ENCODE data around the gene CTIF. TPM values are rescaled to one million over a fixed set of nuclear protein-coding genes. Genes with fewer than 3 reads are reported as not detected.

CTIF gene
- total and polyA plus RNA-seq, 4 donors: 10.6 to 26.7 (median 12.3) TPM

DNA sequence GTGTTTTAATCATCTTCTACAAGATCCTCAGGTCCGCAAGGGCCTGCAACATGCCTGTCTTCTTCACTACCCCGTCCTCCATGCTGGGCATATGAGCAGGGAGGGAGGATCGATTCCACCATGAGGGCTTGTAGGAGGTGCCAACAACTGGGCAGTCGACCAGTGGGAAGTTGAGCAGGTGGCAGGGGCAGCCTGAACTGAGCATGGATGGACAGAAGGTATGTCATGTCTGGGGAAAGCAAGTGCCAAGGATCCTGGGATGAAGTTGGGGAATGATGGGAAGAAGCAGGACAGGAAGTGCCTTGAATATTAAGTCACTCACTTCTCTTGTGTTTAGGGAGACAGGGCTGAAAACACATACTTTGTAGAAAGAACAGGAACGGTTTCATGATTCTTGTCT, 44.7 kb downstream of the CTIF start:
- peaks cover 8 to 51% (median 29%) of the 10 kb centered on the region in 4 donors for H3K4me1 ChIP-seq (ENCODE audit: control insufficient read depth in 4 of 4, insufficient read depth in 4 of 4, low read length in 3 of 4)
- no peaks in the 10 kb centered on the region for H3K36me3 ChIP-seq (ENCODE audit: control insufficient read depth in 4 of 4, insufficient read depth in 3 of 4, low read depth in 1 of 4, low read length in 3 of 4)
- DNase-seq (ENCODE audit: low spot score): no peak
- no peaks in the 10 kb centered on the region for H3K9me3 ChIP-seq (ENCODE audit: control insufficient read depth in 4 of 4, low read length in 3 of 4)
- no peak overlapping the region for H3K9ac ChIP-seq (ENCODE audit: low read depth in 1 of 2, low read length in 2 of 2)
- H3K27ac ChIP-seq (ENCODE audit: low read depth in 1 of 2, low read length in 2 of 2): no peak overlapping the region
- 76% methylated on average over 5 of the region's 5 CpGs for WGBS
- H3K4me3 ChIP-seq (ENCODE audit: low read depth in 1 of 3, low read length in 3 of 3): no peak overlapping the region
- H3K27me3 ChIP-seq (ENCODE audit: control insufficient read depth in 4 of 4, insufficient read depth in 4 of 4, low read length in 3 of 4): no peaks in the 10 kb centered on the region
- TF ChIP-seq, protein P1, sequence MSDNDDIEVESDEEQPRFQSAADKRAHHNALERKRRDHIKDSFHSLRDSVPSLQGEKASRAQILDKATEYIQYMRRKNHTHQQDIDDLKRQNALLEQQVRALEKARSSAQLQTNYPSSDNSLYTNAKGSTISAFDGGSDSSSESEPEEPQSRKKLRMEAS (IDR thresholded peaks at IDR 0.05): no peak
- TF ChIP-seq RAD21 (IDR thresholded peaks at IDR 0.05) (no peak), SP1 (IDR thresholded peaks at IDR 0.05) (no peak), FOXA1 (IDR thresholded peaks at IDR 0.05) (no peak), YY1 (IDR thresholded peaks at IDR 0.05) (no peak), TAF1 (conservative IDR thresholded peaks at IDR 0.05) (no peak)
- TF ChIP-seq, protein P2, sequence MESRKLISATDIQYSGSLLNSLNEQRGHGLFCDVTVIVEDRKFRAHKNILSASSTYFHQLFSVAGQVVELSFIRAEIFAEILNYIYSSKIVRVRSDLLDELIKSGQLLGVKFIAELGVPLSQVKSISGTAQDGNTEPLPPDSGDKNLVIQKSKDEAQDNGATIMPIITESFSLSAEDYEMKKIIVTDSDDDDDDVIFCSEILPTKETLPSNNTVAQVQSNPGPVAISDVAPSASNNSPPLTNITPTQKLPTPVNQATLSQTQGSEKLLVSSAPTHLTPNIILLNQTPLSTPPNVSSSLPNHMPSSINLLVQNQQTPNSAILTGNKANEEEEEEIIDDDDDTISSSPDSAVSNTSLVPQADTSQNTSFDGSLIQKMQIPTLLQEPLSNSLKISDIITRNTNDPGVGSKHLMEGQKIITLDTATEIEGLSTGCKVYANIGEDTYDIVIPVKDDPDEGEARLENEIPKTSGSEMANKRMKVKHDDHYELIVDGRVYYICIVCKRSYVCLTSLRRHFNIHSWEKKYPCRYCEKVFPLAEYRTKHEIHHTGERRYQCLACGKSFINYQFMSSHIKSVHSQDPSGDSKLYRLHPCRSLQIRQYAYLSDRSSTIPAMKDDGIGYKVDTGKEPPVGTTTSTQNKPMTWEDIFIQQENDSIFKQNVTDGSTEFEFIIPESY (IDR thresholded peaks at IDR 0.05): no peak

DNA sequence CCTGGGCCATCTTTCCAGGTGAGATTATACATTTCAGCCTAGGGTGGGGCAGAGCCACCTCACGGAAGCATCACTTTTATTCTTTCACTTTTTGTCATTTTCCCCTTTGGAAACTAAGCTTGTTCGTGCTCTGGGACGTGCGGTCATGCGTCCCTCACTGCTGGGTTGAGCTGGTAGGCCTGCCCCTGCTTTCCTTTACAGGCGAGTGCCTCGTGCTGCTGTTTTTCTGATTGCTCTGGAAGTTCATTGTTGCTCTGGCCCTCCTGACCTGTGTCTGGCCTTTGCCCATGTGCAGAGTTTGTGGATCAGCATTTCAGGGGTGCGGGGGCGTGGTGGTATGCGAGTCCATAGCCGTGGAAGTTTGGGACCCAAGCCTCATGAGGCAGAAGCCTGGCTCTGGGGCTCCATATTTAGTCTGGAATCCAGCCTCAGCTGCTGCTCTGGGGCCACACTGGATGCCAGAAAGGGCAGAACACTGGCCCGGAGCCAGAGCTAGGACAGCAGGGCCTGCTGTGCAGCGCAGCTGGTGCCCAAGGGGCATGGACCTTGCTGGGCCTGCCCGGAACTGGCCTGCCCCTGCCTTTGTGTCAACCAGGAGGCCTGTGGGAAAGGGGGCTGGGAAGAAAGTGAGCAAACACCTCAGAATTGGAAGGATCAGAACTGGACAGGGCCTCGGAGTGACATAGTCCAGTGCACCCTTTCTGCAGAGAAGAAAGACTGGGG, 51.1 kb downstream of the CTIF start:
- no peak overlapping the region for H3K9ac ChIP-seq (ENCODE audit: low read depth in 1 of 2, low read length in 2 of 2)
- DNase-seq (ENCODE audit: low spot score): no peak
- 48% methylated on average over 15 of the region's 15 CpGs for WGBS

More for the DNA sequence above, 51.1 kb downstream of the CTIF start:
- Histone ChIP-seq H3K9me3 (ENCODE audit: control insufficient read depth in 4 of 4, low read length in 3 of 4) (no peaks in the 10 kb centered on the region), H3K36me3 (ENCODE audit: control insufficient read depth in 4 of 4, insufficient read depth in 3 of 4, low read depth in 1 of 4, low read length in 3 of 4) (no peaks in the 10 kb centered on the region), H3K4me3 (ENCODE audit: low read depth in 1 of 3, low read length in 3 of 3) (no peak overlapping the region), H3K27me3 (ENCODE audit: control insufficient read depth in 4 of 4, insufficient read depth in 4 of 4, low read length in 3 of 4) (no peaks in the 10 kb centered on the region), H3K4me1 (ENCODE audit: control insufficient read depth in 4 of 4, insufficient read depth in 4 of 4, low read length in 3 of 4) (peaks cover 2 to 19% (median 8%) of the 10 kb centered on the region in 4 donors), H3K27ac (ENCODE audit: low read depth in 1 of 2, low read length in 2 of 2) (peak overlapping the region in 1 of 2 donors; percentile 60)
- TF ChIP-seq, protein P3, sequence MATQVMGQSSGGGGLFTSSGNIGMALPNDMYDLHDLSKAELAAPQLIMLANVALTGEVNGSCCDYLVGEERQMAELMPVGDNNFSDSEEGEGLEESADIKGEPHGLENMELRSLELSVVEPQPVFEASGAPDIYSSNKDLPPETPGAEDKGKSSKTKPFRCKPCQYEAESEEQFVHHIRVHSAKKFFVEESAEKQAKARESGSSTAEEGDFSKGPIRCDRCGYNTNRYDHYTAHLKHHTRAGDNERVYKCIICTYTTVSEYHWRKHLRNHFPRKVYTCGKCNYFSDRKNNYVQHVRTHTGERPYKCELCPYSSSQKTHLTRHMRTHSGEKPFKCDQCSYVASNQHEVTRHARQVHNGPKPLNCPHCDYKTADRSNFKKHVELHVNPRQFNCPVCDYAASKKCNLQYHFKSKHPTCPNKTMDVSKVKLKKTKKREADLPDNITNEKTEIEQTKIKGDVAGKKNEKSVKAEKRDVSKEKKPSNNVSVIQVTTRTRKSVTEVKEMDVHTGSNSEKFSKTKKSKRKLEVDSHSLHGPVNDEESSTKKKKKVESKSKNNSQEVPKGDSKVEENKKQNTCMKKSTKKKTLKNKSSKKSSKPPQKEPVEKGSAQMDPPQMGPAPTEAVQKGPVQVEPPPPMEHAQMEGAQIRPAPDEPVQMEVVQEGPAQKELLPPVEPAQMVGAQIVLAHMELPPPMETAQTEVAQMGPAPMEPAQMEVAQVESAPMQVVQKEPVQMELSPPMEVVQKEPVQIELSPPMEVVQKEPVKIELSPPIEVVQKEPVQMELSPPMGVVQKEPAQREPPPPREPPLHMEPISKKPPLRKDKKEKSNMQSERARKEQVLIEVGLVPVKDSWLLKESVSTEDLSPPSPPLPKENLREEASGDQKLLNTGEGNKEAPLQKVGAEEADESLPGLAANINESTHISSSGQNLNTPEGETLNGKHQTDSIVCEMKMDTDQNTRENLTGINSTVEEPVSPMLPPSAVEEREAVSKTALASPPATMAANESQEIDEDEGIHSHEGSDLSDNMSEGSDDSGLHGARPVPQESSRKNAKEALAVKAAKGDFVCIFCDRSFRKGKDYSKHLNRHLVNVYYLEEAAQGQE (IDR thresholded peaks at IDR 0.05): peak; percentile 90
- peak in 1 of 2 donors; percentile 29 for TF ChIP-seq JUND (IDR thresholded peaks at IDR 0.05)
- TF ChIP-seq RXRA (IDR thresholded peaks at IDR 0.05): peak; percentile 75 to 88
- TF ChIP-seq TAF1 (conservative IDR thresholded peaks at IDR 0.05): no peak
- TF ChIP-seq NR2F2 (IDR thresholded peaks at IDR 0.05): no peak
- TF ChIP-seq, protein P4, sequence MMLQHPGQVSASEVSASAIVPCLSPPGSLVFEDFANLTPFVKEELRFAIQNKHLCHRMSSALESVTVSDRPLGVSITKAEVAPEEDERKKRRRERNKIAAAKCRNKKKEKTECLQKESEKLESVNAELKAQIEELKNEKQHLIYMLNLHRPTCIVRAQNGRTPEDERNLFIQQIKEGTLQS (IDR thresholded peaks at IDR 0.05): no peak
- TF ChIP-seq, protein P2 (IDR thresholded peaks at IDR 0.05): no peak
- TF ChIP-seq EGR1 (IDR thresholded peaks at IDR 0.05; ENCODE audit: low read depth in 2 of 2): peak; percentile 92 to 94
- no peak for TF ChIP-seq GABPA (IDR thresholded peaks at IDR 0.05 in 1 of 2, conservative IDR thresholded peaks at IDR 0.05 in 1 of 2)
- peak; percentile 67 for TF ChIP-seq SP1 (IDR thresholded peaks at IDR 0.05)
- TF ChIP-seq YY1 (IDR thresholded peaks at IDR 0.05): peak; percentile 78
- peak; percentile 64 to 80 for TF ChIP-seq HNF4A (conservative IDR thresholded peaks at IDR 0.05)
- peak; percentile 43 to 58 for TF ChIP-seq RAD21 (IDR thresholded peaks at IDR 0.05)
- TF ChIP-seq FOXA2 (IDR thresholded peaks at IDR 0.05): peak; percentile 37
- TF ChIP-seq HNF4G (IDR thresholded peaks at IDR 0.05): no peak
- TF ChIP-seq, protein P5, sequence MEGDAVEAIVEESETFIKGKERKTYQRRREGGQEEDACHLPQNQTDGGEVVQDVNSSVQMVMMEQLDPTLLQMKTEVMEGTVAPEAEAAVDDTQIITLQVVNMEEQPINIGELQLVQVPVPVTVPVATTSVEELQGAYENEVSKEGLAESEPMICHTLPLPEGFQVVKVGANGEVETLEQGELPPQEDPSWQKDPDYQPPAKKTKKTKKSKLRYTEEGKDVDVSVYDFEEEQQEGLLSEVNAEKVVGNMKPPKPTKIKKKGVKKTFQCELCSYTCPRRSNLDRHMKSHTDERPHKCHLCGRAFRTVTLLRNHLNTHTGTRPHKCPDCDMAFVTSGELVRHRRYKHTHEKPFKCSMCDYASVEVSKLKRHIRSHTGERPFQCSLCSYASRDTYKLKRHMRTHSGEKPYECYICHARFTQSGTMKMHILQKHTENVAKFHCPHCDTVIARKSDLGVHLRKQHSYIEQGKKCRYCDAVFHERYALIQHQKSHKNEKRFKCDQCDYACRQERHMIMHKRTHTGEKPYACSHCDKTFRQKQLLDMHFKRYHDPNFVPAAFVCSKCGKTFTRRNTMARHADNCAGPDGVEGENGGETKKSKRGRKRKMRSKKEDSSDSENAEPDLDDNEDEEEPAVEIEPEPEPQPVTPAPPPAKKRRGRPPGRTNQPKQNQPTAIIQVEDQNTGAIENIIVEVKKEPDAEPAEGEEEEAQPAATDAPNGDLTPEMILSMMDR (IDR thresholded peaks at IDR 0.05; ENCODE audit: low read depth, low read length, missing input control): no peak
- TF ChIP-seq, protein P1 (IDR thresholded peaks at IDR 0.05): peak; percentile 86
- TF ChIP-seq FOXA1 (IDR thresholded peaks at IDR 0.05): peak; percentile 28

Data from liver (tissue), 9 donors.